ACC112 (cell line): ENCODE measurements around the gene SGCE.
"Not testable (repeated sequence)": the region's sequence is repeated elsewhere in the genome, so short reads cannot be mapped to it uniquely, and the experiment has no call there.

ENCODE experiments used
- H2AFZ ChIP-seq: fragments of 200-600 bp; sonication (generic); one replicate; pipeline ENCODE4 v1.6.0; 2017; ENCODE audit warnings: antibody characterized with exemption, low read length; ENCODE audit not compliant: unreplicated experiment
- H3K27ac ChIP-seq: fragments of 200-600 bp; sonication (generic); 2 replicates; pipeline ENCODE4 v1.5.1; 2014; ENCODE audit warnings: low read depth, mild to moderate bottlenecking, antibody characterized with exemption, low read length, moderate library complexity
- H3K27me3 ChIP-seq: fragments of 200-600 bp; sonication (generic); 2 replicates; pipeline ENCODE4 v1.6.1; 2014; ENCODE audit warnings: mild to moderate bottlenecking, antibody characterized with exemption, low read length, moderate library complexity, mixed read lengths; ENCODE audit not compliant: insufficient read depth
- H3K36me3 ChIP-seq: fragments of 200-600 bp; sonication (generic); 2 replicates; pipeline ENCODE4 v1.6.1; 2016; ENCODE audit warnings: mild to moderate bottlenecking, antibody characterized with exemption, low read length, moderate library complexity, mixed read lengths; ENCODE audit not compliant: insufficient read depth
- H3K4me1 ChIP-seq: fragments of 200-600 bp; sonication (generic); one replicate; pipeline ENCODE4 v1.6.1; 2016; ENCODE audit warnings: low read length, mixed read lengths; ENCODE audit not compliant: insufficient read depth, unreplicated experiment, control insufficient read depth
- H3K4me3 ChIP-seq: fragments of 200-600 bp; sonication (generic); 2 replicates; pipeline ENCODE4 v1.5.1; 2014; ENCODE audit warnings: mild to moderate bottlenecking, low read depth, low read length
- H3K79me2 ChIP-seq: fragments of 200-600 bp; sonication (generic); one replicate; pipeline ENCODE4 v1.6.0; 2016; ENCODE audit warnings: low read length; ENCODE audit not compliant: control insufficient read depth, unreplicated experiment, insufficient read depth

The SGCE gene, protein sequence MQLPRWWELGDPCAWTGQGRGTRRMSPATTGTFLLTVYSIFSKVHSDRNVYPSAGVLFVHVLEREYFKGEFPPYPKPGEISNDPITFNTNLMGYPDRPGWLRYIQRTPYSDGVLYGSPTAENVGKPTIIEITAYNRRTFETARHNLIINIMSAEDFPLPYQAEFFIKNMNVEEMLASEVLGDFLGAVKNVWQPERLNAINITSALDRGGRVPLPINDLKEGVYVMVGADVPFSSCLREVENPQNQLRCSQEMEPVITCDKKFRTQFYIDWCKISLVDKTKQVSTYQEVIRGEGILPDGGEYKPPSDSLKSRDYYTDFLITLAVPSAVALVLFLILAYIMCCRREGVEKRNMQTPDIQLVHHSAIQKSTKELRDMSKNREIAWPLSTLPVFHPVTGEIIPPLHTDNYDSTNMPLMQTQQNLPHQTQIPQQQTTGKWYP

DNA sequence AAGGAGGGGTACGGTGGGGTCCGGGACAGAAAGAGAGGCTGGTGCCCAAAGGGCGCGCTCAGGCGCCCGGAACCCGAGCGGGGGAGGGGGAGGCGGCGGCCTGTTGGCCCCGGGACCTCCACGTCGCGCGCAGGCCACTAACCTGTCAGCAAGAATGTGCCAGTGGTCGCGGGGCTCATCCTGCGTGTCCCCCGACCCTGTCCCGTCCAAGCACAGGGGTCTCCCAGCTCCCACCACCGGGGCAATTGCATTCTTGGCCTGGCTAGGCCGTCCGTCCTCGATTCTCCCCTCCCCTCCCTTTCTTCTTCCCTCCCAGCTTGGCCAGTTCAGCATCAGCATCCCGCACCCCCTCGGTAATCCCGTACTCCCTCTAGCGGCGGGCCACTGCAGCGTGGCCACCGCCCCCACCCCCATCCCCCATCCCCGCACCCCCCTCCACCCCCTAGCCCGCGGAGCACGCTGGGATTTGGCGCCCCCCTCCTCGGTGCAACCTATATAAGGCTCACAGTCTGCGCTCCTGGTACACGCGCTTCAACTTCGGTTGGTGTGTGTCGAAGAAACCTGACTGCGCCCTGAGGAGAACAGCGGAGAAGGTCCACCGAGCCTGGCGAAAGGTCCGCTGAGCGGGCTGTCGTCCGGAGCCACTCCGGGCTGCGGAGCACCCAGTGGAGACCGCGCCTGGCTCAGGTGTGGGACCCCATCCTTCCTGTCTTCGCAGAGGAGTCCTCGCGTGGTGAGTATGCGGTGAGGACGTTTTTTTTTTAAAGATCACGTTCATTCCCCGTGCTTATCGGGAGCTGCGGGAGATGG is at the start of gene SGCE:
Gene SGCE, minus strand, starts transcription at position 286 of the 810 bp plus-strand sequence. Its CDS starts 35 bp downstream, at position 251.
- peak within 1 kb of the TSS; percentile 94 for H3K4me3 ChIP-seq
- peak within 1 kb of the TSS; percentile 93 for H2AFZ ChIP-seq
- H3K27ac ChIP-seq, result peak within 1 kb of the TSS; percentile 52
- H3K36me3 ChIP-seq, result no peaks in the 10 kb centered on the region
- H3K27me3 ChIP-seq, result no peaks in the 10 kb centered on the region
- peaks cover 21% of the 10 kb centered on the region for H3K4me1 ChIP-seq
- peaks cover 47% of the 10 kb centered on the region for H3K79me2 ChIP-seq

DNA sequence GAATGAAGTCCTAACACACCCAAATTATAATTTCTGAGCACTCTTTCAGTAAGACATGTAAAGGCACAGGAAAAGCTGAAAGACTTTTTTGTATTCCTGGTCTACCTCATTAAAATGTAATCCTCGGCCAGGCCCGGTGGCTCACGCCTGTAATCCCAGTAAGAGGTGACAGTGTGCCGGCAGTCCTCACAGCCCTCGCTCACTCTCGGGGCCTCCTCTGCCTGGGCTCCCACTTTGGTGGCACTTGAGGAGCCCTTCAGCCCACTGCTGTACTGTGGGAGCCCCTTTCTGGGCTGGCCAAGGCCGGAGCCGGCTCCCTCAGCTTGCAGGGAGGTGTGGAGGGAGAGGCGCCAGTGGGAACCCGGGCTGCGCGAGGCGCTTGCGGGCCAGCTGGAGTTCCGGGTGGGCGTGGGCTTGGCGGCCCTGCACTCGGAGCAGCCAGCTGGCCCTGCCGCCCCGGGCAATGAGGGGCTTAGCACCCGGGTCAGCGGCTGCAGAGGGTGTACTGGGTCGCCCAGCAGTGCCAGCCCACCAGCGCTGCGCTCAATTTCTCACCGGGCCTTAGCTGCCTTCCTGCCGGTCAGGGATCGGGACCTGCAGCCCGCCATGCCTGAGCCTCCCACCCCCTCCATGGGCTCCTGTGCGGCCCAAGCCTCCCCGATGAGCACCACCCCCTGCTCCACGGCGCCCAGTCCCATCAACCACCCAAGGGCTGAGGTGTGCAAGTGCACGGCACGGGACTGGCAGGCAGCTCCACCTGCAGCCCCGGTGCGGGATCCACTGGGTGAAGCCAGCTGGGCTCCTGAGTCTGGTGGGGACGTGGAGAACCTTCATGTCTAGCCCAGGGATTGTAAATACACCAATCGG is 49.5 kb upstream of the SGCE start:
- H3K36me3 ChIP-seq, H3K27me3 ChIP-seq: not testable (repeated sequence)

DNA sequence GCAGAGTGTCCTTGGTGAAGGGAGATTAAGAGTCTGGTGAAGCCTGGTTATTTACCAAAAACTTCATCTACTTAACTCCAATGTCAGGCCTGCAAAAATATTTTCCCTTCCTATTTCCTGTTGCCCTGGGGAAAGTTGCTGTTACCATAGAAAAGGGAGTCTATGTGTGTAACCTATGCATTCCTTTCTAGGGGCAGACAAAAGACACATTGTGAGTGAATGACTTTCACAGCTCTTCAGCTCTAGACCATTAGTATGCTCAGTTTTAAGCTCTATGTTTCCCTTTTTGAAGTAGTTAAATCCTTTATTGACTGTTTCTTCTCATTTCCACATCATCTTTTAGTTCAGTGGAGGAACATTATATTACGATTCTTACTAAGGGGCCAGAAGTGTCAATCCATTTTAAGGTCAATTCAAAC is 45.6 kb upstream of the SGCE start:
- H3K4me1 ChIP-seq, result peaks cover 31% of the 10 kb centered on the region
- no peaks in the 10 kb centered on the region for H3K27me3 ChIP-seq
- H2AFZ ChIP-seq, result peak overlapping the region; percentile 67
- H3K4me3 ChIP-seq, result peak overlapping the region; percentile 5; the same call in 1 of the 2 replicates
- 0 out of 2 replicates have a peak, but pooled peaks cover 4% of the 10 kb centered on the region for H3K36me3 ChIP-seq
- H3K79me2 ChIP-seq, result no peaks in the 10 kb centered on the region
- peak overlapping the region; percentile 34; the same call in 1 of the 2 replicates for H3K27ac ChIP-seq

More for the DNA sequence above, 49.5 kb upstream of the SGCE start:
- not testable (repeated sequence) for H2AFZ ChIP-seq, H3K4me3 ChIP-seq, H3K27ac ChIP-seq, H3K79me2 ChIP-seq
- peaks cover 11% of the 10 kb centered on the region for H3K4me1 ChIP-seq

DNA sequence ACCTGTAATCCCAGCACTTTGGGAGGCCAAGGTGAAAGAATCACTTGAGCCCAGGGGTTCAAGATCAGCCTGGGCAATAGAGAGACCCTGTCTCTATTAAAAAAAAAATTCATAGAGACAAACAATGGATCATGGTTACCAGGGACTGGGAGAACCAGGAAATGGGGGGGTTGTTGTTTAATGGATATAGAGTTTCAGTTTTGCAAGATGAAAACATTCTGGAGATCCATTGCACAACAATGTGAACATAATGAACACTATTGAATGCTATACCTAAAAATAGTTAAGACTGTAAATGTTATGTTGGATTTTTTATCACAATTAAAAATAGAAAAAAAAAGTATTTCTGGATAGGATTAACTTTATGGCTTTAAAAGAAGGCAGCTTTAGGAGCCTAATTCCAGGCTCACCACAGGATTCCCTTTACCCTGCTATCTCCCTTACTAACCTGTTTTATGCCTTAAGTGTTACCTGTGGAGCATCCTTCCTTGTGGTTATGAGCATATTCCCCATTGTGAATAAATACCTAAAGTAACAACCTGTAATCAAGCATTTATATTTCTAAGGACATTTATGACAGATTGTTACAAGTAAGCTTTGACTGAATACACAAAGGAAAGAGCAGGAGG is 45.1 kb upstream of the SGCE start:
- H3K27me3 ChIP-seq, result no peaks in the 10 kb centered on the region
- peaks cover 33% of the 10 kb centered on the region for H3K4me1 ChIP-seq
- H3K36me3 ChIP-seq, result 0 out of 2 replicates have a peak, but pooled peaks cover 4% of the 10 kb centered on the region
- H3K27ac ChIP-seq, result peak overlapping the region; percentile 34; the same call in 1 of the 2 replicates
- H3K79me2 ChIP-seq, result no peaks in the 10 kb centered on the region
- peak overlapping the region; percentile 67 for H2AFZ ChIP-seq
- peak overlapping the region; percentile 5; the same call in 1 of the 2 replicates for H3K4me3 ChIP-seq

DNA sequence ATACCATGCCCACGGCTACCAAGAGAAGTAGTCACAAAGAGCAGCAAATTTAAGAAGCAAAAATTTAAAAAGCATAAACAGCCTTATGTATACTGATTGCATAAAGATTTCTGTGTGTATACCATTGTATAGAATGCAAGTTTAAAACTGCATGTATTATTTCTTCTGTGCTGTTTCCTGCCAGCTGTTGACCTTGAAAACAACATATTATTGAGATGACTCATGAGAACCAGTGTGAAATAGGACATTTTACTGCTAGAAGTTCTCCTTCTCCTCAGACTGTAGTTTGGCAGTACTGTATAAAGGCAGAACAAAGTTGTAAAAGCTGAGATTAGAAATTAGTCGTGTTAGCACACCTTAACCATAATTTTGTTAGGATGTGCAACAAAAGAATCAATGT is 42.3 kb upstream of the SGCE start:
- peaks cover 33% of the 10 kb centered on the region for H3K4me1 ChIP-seq
- H2AFZ ChIP-seq, result no peak overlapping the region
- H3K27me3 ChIP-seq, result no peaks in the 10 kb centered on the region
- no peaks in the 10 kb centered on the region for H3K79me2 ChIP-seq
- peak overlapping the region; percentile 93 for H3K27ac ChIP-seq
- peak overlapping the region; percentile 41 for H3K4me3 ChIP-seq
- H3K36me3 ChIP-seq, result 0 out of 2 replicates have a peak, but pooled peaks cover 4% of the 10 kb centered on the region

DNA sequence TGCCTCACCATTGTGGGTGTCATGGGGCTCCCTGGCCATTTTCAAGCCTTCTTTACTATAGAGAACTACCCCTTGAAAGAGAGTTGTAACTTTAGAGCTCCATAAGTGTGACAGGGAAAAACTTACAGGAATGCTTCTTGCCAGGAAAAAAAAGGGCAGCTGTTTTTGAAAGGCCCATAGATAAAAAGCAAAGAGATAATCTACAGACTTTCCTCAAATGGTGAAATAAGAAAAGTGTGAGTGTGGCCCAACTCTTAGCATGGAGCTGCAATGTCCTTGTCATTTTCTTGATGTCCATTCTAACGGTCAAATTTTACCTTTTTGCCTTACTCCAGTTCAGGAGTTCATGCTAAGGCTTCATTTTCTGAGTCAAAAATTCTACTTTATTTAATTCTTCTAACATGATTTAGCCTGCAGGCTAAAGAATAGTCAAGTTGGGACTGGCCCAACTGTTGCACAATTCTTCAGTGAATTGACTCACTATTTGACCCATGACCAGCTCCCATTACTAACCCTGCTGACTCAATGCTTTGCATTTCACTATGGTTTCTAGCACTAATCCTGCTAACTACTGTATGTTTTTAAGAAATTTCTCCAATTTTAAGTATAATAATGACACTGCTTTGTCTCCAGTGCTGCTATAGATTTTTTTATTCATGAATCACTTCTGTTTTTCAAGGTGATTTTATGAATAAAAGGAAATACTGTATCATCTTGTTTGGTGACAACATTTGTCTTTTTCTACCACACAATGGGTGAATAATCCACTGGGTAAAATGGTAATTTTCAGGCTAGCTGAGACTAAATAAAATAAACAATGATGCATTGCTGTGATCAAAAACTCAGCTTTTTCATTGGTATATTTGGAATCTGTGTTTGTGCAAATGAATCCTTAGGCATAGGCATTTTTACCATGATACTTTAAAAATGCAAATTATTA is 41.4 kb upstream of the SGCE start:
- Histone ChIP-seq H3K36me3 (0 out of 2 replicates have a peak, but pooled peaks cover 4% of the 10 kb centered on the region), H3K4me1 (peaks cover 33% of the 10 kb centered on the region), H3K4me3 (peak overlapping the region; percentile 26; the same call in 1 of the 2 replicates), H3K27me3 (no peaks in the 10 kb centered on the region), H3K79me2 (no peaks in the 10 kb centered on the region), H2AFZ (peak overlapping the region; percentile 73), H3K27ac (peak overlapping the region; percentile 93)

DNA sequence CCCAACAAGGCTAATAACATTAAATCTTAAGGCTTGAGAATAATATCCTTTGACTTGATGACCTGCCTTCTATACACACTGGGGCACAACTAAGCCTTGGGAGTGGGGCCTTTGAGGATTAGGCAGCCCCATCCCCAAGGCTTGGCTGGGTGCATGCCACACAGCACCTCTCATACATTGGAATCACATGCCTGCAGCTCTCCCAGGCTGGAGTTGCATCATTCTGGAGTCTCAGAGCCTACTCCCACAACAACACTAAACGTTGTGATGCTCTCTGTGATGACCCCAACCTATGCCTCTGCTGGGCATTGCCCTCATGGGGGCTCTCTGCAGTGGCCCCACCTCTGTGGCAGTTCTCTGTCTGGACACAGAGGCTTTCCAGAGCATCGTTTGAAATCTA is 31.9 kb upstream of the SGCE start:
- H3K27me3 ChIP-seq, result no peaks in the 10 kb centered on the region
- no peak overlapping the region for H3K27ac ChIP-seq
- H3K79me2 ChIP-seq, result no peaks in the 10 kb centered on the region
- no peaks in the 10 kb centered on the region for H3K36me3 ChIP-seq
- H2AFZ ChIP-seq, result no peak overlapping the region
- no peak overlapping the region for H3K4me3 ChIP-seq
- H3K4me1 ChIP-seq, result no peaks in the 10 kb centered on the region

DNA sequence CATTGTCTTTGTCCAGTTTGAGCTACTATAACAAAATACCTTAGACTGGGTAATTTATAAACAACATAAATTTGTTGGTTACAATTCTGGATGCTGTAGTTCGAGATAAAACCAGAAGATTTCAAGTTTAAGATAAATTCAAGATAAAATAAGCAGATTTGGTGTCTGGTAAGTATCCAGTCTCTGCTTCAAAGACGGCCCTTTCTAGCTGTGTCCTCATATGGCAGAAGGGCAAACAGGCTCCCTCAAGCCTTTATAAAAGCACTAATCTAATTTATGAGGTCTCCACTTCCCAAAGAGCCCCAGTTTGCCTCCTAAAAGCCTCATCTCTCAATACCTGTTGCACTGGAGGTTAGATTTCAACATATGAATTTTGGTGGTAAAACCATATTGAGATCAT is 31.1 kb upstream of the SGCE start:
- H3K36me3 ChIP-seq, result no peaks in the 10 kb centered on the region
- no peaks in the 10 kb centered on the region for H3K27me3 ChIP-seq
- H3K4me1 ChIP-seq, result no peaks in the 10 kb centered on the region
- no peaks in the 10 kb centered on the region for H3K79me2 ChIP-seq
- no peak overlapping the region for H3K4me3 ChIP-seq
- no peak overlapping the region for H3K27ac ChIP-seq
- no peak overlapping the region for H2AFZ ChIP-seq

DNA sequence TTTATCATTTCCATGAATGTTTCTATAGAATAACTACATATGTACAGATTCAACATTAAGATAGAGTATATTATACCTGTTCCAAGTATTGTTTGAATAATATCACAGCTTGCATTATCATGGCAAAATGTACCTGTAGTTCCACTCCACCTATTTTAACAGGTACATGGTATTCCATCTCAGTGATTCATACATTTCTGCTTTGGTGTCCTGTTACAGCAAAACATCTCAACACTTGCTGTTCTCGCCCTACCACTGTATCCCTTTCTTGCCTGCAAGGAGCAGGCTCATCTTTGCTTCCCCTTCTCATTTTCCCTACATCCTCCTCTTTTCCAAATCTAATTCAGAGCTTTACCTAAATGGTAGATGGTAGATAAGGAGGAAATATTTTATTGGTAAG is 27.1 kb upstream of the SGCE start:
- no peaks in the 10 kb centered on the region for H3K79me2 ChIP-seq
- no peaks in the 10 kb centered on the region for H3K27me3 ChIP-seq
- H3K27ac ChIP-seq, result no peak overlapping the region
- H3K36me3 ChIP-seq, result no peaks in the 10 kb centered on the region
- H2AFZ ChIP-seq, result no peak overlapping the region
- no peak overlapping the region for H3K4me3 ChIP-seq
- H3K4me1 ChIP-seq, result no peaks in the 10 kb centered on the region
